Endodermal cell (in vitro differentiated cells): ENCODE data around the gene AMPH. TPM values are rescaled to one million over a fixed set of nuclear protein-coding genes. Genes with fewer than 3 reads are reported as not detected.
"Not testable (repeated sequence)": the region's sequence is repeated elsewhere in the genome, so short reads cannot be mapped to it uniquely, and the experiment has no call there.

Experiments
- DNase-seq: peaks from one replicate; pipeline ENCODE4 v3.0.0-alpha.2; 2017
- H3K27ac ChIP-seq: 2 replicates; pipeline ENCODE4 v1.5.1; 2013; ENCODE audit warnings: mild to moderate bottlenecking, low read depth, low read length, moderate library complexity
- H3K27me3 ChIP-seq: 2 replicates; pipeline ENCODE4 v1.6.1; 2013; ENCODE audit warnings: mild to moderate bottlenecking, low read length, moderate library complexity; ENCODE audit not compliant: insufficient read depth, control insufficient read depth, poor library complexity, severe bottlenecking
- H3K36me3 ChIP-seq: 2 replicates; pipeline ENCODE4 v1.7.0; 2013; ENCODE audit warnings: mild to moderate bottlenecking, low read length, moderate library complexity; ENCODE audit not compliant: control insufficient read depth, insufficient read depth
- H3K4me1 ChIP-seq: one replicate; pipeline ENCODE4 v1.7.0; 2013; ENCODE audit warnings: low read length; ENCODE audit not compliant: control insufficient read depth, insufficient read depth
- H3K4me3 ChIP-seq: 2 replicates; pipeline ENCODE4 v1.5.1; 2013; ENCODE audit warnings: mild to moderate bottlenecking, low read length, moderate library complexity
- H3K9ac ChIP-seq: 2 replicates; pipeline ENCODE4 v1.6.1; 2013; ENCODE audit warnings: mild to moderate bottlenecking, low read length, moderate library complexity; ENCODE audit not compliant: poor library complexity, severe bottlenecking; ENCODE audit errors: extremely low read depth
- H3K9me3 ChIP-seq: 2 replicates; pipeline ENCODE4 v1.6.1; 2013; ENCODE audit warnings: mild to moderate bottlenecking, low read length, moderate library complexity; ENCODE audit not compliant: control insufficient read depth
- H3K27ac Mint-ChIP-seq: 2 replicates; pipeline ENCODE4 v1.8.0; 2020; ENCODE audit warnings: mixed read lengths
- H3K27me3 Mint-ChIP-seq: 2 replicates; pipeline ENCODE4 v1.8.0; 2021; ENCODE audit warnings: mild to moderate bottlenecking, mixed read lengths; ENCODE audit not compliant: insufficient read depth
- H3K36me3 Mint-ChIP-seq: 2 replicates; pipeline ENCODE4 v1.8.0; 2020; ENCODE audit warnings: low read depth, mixed read lengths
- H3K4me1 Mint-ChIP-seq: 2 replicates; pipeline ENCODE4 v1.8.0; 2020; ENCODE audit warnings: mixed read lengths
- H3K4me3 Mint-ChIP-seq: 2 replicates; pipeline ENCODE4 v1.8.0; 2020; ENCODE audit warnings: mild to moderate bottlenecking, moderate library complexity, mixed read lengths
- H3K9me3 Mint-ChIP-seq: 2 replicates; pipeline ENCODE4 v1.8.0; 2020; ENCODE audit warnings: mild to moderate bottlenecking, mixed read lengths
- WGBS, 2 experiments: methylation state at CpG; one replicate each; pipeline versions ENCODE4 v1.1.5 to v1.1.7; 2013; ENCODE audit warnings: missing lambda C conversion rate in 2 of 2, mixed read lengths in 1 of 2; ENCODE audit not compliant: insufficient coverage in 1 of 2, insufficient read length in 1 of 2; 5-methylcytosine and 5-hydroxymethylcytosine counted together
- total RNA-seq, 2 donors: library from RNA; stranded (reverse); fragmentation: NEBNext Ultra II Directional in 1 of 2; extraction: Animal tissue kit (Norgen Biotek cat#: 25700) in 1 of 2; gene quantifications; 2 replicates in 1 of 2; 3 replicates in 1 of 2; pipeline ENCODE4 v1.2.1, GENCODE V29; 2021
- TF ChIP-seq, protein P1 (sequence below): fragments of 200-600 bp; sonication (generic); conservative IDR thresholded peaks from 2 replicates; pipeline ENCODE4 v1.5.0; 2021; ENCODE audit warnings: antibody characterized with exemption, mild to moderate bottlenecking

AMPH gene
- total RNA-seq, 2 donors from 2014 or later: 3.5 to 5.5 TPM

DNA sequence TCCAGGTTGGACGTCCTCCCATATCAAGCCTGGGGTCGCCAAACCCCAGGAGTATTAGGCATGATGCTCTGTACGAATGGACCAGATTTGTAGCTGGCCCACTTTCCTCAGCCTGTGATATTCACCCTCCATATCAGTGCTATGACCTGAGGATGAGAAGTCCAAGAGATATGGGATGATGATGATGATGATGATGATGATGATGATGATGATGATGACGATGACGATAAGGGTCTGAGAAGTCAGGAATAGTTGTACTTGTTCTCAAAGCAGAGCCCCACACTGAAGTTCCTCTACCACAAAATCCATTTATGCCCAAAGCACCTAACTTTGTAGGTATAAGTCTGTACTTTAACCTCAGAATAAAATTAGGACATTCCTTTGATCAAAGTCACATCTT, 50.7 kb downstream of the AMPH start:
- H3K27ac Mint-ChIP-seq: no peak overlapping the region
- Histone ChIP-seq H3K4me1 (no peaks in the 10 kb centered on the region), H3K27ac (no peak overlapping the region), H3K27me3 (no peaks in the 10 kb centered on the region), H3K9ac (no peak overlapping the region), H3K36me3 (no peaks in the 10 kb centered on the region), H3K9me3 (no peaks in the 10 kb centered on the region), H3K4me3 (no peak overlapping the region)
- H3K9me3 Mint-ChIP-seq: peaks cover 2% of the 10 kb centered on the region
- no peak overlapping the region for H3K4me3 Mint-ChIP-seq
- no peaks in the 10 kb centered on the region for H3K4me1 Mint-ChIP-seq
- DNase-seq: no peak
- TF ChIP-seq, protein P1, sequence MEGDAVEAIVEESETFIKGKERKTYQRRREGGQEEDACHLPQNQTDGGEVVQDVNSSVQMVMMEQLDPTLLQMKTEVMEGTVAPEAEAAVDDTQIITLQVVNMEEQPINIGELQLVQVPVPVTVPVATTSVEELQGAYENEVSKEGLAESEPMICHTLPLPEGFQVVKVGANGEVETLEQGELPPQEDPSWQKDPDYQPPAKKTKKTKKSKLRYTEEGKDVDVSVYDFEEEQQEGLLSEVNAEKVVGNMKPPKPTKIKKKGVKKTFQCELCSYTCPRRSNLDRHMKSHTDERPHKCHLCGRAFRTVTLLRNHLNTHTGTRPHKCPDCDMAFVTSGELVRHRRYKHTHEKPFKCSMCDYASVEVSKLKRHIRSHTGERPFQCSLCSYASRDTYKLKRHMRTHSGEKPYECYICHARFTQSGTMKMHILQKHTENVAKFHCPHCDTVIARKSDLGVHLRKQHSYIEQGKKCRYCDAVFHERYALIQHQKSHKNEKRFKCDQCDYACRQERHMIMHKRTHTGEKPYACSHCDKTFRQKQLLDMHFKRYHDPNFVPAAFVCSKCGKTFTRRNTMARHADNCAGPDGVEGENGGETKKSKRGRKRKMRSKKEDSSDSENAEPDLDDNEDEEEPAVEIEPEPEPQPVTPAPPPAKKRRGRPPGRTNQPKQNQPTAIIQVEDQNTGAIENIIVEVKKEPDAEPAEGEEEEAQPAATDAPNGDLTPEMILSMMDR: no peak
- WGBS, 2 experiments: 75 to 77% methylated on average over 2 to 5 of the region's 5 CpGs
- H3K36me3 Mint-ChIP-seq: no peaks in the 10 kb centered on the region
- peaks cover 2% of the 10 kb centered on the region for H3K27me3 Mint-ChIP-seq

DNA sequence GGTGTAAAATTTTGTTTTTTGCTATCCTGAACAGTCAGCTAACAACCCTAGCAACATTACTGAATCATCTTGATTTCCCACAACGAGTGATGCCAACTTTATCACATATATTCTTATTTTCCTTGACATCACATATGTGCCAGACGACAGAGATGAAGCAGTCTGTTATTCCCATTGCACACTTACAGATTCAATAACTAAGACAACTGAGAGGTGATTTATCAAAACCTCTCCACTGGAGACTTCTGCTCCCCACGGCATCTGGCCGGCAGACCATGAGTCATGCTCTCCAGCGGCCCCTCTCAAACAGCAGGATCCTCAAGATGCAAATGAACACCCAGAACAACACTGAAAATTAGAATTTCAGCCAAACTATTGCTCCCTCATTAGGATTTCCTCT, 57.1 kb downstream of the AMPH start:
- Mint-ChIP-seq H3K36me3 (no peaks in the 10 kb centered on the region), H3K27ac (no peak overlapping the region), H3K4me3 (no peak overlapping the region), H3K9me3 (peaks cover 3% of the 10 kb centered on the region), H3K27me3 (peaks cover 2% of the 10 kb centered on the region), H3K4me1 (no peaks in the 10 kb centered on the region)
- no peaks in the 10 kb centered on the region for H3K27me3 ChIP-seq
- H3K36me3 ChIP-seq: no peaks in the 10 kb centered on the region
- H3K4me3 ChIP-seq: no peak overlapping the region
- TF ChIP-seq, protein P1: no peak
- 62 to 100% methylated on average over 1 to 5 of the region's 5 CpGs for WGBS, 2 experiments
- DNase-seq: no peak
- H3K27ac ChIP-seq: peak overlapping the region; percentile 0
- H3K9me3 ChIP-seq: no peaks in the 10 kb centered on the region
- H3K4me1 ChIP-seq: no peaks in the 10 kb centered on the region
- H3K9ac ChIP-seq: no peak overlapping the region

GRCh38 chr7:38571620-38572019, 59.6 kb downstream of the AMPH start:
- H3K4me3 ChIP-seq, H3K27me3 ChIP-seq, H3K9me3 ChIP-seq, H3K36me3 ChIP-seq, H3K36me3 Mint-ChIP-seq, H3K4me1 ChIP-seq, DNase-seq, H3K27me3 Mint-ChIP-seq, H3K4me1 Mint-ChIP-seq, H3K9ac ChIP-seq, H3K27ac ChIP-seq, H3K9me3 Mint-ChIP-seq, H3K4me3 Mint-ChIP-seq, H3K27ac Mint-ChIP-seq: not testable (repeated sequence)
- WGBS, 2 experiments: 83% methylated on average over 1 of the region's 2 CpGs; no CpG with 5 or more reads in 1 of the 2 experiments

DNA sequence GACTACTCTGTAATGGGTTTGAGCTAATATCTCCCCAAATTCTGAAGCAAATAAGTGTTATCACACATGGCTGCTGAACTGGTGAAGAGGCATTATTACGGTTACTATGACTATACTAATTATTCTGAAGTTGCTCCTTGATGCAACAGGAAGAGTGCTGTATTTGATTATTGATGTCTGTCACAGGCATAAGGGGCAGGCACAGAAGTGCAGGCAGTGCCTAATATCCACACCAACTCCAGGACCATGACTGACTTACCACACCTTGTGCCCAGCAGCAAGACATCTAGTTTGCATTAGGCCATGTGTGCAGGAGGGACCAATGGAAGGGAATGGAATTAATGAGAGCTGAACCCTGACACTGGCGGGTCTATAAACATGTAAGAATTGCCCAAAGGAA, 62.7 kb downstream of the AMPH start:
- H3K4me1 ChIP-seq: no peaks in the 10 kb centered on the region
- no peak overlapping the region for H3K27ac ChIP-seq
- Mint-ChIP-seq H3K27ac (no peak overlapping the region), H3K9me3 (no peaks in the 10 kb centered on the region), H3K4me3 (no peak overlapping the region), H3K27me3 (no peaks in the 10 kb centered on the region), H3K36me3 (no peaks in the 10 kb centered on the region), H3K4me1 (no peaks in the 10 kb centered on the region)
- WGBS, 2 experiments: 85 to 100% methylated on average over 2 of the region's 2 CpGs
- no peaks in the 10 kb centered on the region for H3K27me3 ChIP-seq
- TF ChIP-seq, protein P1: no peak
- DNase-seq: no peak
- no peaks in the 10 kb centered on the region for H3K36me3 ChIP-seq
- no peak overlapping the region for H3K4me3 ChIP-seq
- H3K9ac ChIP-seq: no peak overlapping the region
- no peaks in the 10 kb centered on the region for H3K9me3 ChIP-seq
